Mononuclear cell (primary cell): ENCODE results near the gene HIC2. TPM values are rescaled to one million over a fixed set of nuclear protein-coding genes. Genes with fewer than 3 reads are reported as not detected.

ENCODE experiments used
- H3K27me3 ChIP-seq: 2 replicates; pipeline ENCODE4 v1.6.0; 2011; ENCODE audit warnings: low read length, control low read depth; ENCODE audit not compliant: insufficient read depth
- H3K4me1 ChIP-seq: 2 replicates; pipeline ENCODE4 v1.5.1; 2011; ENCODE audit warnings: mild to moderate bottlenecking, low read length, control low read depth; ENCODE audit not compliant: insufficient read depth
- H3K4me3 ChIP-seq: 2 replicates; pipeline ENCODE4 v1.5.1; 2011; ENCODE audit warnings: mild to moderate bottlenecking, low read length, moderate library complexity
- H3K9me3 ChIP-seq: 2 replicates; pipeline ENCODE4 v1.5.1; 2011; ENCODE audit warnings: low read depth, mild to moderate bottlenecking, control low read depth, low read length
- total RNA-seq: library from RNA; depleted of rRNA; stranded (reverse); fragments of >200 nt; gene quantifications from one replicate; pipeline ENCODE4 v1.2.3, GENCODE V29; 2012

HIC2 gene
- total RNA-seq, 1 donor = 8.5 TPM

DNA sequence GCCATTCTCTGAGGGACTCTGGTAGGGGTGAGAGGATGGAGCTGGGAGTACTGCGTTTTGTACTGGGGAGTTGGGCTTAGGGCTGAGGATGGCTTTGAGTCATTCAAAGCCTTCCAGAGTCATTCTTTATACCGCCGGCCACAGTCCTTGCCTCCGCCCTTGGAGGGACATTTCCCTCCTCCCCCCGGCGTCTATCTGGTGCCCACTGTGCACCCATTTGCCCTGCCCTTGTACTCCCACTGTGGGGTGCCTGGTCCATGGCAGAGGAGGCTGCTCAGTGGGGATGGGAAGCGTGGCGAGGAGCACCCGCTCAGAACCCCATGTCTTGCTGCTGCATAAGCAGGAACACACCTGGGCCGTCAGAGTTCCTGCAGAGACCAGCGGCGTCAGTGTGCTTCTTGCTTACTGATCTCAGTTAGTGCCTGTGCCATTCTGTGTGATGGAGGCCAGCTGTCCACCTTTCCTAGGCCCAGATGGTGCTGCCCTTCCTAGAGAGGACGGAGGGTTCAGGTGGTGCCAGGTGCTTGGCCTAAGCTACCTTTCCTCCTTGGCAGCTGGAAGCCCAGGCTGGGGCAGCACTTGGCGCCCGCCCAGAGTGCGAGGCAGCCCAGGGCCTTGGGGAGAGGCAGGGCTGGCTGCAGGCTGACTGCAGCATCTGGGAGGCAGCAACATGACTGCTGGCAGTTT, 26.7 kb downstream of the HIC2 start:
- Histone ChIP-seq H3K4me1 (no peaks in the 10 kb centered on the region), H3K4me3 (no peak overlapping the region), H3K27me3 (no peaks in the 10 kb centered on the region), H3K9me3 (no peaks in the 10 kb centered on the region)

DNA sequence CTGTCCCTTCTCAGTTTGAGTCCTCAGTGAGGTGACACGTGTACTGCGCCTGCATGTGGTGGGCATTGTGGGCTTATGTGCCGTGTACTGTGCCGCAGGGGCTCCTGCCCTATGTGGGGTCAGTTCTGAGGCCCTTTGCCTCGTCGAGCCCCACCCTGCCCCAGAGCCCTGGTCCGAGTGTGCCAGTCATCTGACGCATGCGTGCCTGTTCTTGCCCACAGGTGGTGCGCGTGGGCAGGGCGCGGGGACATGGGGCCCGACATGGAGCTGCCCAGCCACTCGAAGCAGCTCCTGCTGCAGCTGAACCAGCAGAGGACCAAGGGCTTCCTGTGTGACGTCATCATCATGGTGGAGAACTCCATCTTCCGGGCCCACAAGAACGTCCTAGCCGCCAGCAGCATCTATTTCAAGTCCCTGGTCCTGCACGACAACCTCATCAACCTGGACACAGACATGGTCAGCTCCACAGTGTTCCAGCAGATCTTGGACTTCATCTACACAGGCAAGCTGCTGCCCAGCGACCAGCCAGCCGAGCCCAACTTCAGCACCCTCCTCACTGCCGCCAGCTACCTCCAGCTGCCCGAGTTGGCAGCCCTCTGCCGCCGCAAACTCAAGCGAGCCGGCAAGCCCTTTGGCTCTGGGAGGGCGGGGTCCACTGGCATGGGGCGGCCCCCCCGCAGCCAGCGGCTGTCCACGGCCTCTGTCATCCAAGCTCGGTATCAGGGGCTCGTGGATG, 27.7 kb downstream of the HIC2 start:
- H3K9me3 ChIP-seq = no peaks in the 10 kb centered on the region
- no peaks in the 10 kb centered on the region for H3K4me1 ChIP-seq
- H3K4me3 ChIP-seq = no peak overlapping the region
- H3K27me3 ChIP-seq = no peaks in the 10 kb centered on the region

DNA sequence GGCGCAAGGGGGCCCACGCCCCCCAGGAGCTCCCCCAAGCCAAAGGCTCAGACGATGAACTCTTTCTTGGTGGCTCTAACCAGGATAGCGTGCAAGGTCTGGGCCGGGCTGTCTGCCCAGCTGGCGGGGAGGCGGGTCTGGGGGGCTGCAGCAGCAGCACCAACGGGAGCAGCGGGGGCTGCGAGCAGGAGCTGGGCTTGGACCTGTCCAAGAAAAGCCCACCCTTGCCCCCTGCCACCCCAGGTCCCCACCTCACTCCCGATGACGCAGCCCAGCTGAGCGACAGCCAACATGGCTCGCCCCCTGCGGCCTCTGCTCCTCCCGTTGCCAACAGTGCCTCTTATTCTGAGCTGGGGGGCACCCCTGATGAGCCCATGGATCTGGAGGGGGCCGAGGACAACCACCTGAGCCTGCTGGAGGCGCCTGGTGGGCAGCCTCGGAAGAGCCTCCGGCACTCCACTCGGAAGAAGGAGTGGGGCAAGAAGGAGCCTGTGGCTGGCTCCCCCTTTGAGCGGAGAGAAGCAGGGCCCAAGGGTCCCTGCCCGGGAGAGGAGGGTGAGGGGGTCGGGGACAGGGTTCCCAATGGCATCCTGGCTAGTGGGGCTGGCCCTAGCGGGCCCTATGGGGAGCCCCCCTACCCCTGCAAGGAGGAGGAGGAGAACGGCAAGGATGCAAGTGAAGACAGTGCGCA, 28.4 kb downstream of the HIC2 start:
- H3K4me3 ChIP-seq = no peak overlapping the region

DNA sequence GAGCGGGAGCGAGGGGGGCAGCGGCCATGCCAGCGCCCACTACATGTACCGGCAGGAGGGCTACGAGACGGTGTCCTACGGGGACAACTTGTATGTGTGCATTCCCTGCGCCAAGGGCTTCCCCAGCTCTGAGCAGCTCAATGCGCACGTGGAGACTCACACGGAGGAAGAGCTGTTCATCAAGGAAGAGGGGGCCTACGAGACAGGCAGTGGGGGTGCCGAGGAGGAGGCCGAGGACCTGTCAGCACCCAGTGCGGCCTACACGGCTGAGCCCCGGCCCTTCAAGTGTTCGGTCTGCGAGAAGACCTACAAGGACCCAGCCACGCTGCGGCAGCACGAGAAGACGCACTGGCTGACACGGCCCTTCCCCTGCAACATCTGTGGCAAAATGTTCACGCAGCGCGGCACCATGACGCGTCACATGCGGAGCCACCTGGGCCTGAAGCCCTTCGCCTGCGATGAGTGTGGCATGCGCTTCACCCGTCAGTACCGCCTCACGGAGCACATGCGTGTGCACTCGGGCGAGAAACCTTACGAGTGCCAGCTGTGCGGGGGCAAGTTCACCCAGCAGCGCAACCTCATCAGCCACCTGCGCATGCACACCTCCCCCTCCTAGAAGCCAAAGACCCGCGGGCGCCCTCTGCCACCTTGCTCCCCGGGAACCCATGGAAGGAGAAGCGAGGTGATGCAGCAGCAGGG, 29.1 kb downstream of the HIC2 start:
- H3K4me3 ChIP-seq = no peak overlapping the region

More for the DNA sequence above, 28.4 kb downstream of the HIC2 start:
- Histone ChIP-seq H3K4me1 (no peaks in the 10 kb centered on the region), H3K9me3 (no peaks in the 10 kb centered on the region), H3K27me3 (no peaks in the 10 kb centered on the region)

DNA sequence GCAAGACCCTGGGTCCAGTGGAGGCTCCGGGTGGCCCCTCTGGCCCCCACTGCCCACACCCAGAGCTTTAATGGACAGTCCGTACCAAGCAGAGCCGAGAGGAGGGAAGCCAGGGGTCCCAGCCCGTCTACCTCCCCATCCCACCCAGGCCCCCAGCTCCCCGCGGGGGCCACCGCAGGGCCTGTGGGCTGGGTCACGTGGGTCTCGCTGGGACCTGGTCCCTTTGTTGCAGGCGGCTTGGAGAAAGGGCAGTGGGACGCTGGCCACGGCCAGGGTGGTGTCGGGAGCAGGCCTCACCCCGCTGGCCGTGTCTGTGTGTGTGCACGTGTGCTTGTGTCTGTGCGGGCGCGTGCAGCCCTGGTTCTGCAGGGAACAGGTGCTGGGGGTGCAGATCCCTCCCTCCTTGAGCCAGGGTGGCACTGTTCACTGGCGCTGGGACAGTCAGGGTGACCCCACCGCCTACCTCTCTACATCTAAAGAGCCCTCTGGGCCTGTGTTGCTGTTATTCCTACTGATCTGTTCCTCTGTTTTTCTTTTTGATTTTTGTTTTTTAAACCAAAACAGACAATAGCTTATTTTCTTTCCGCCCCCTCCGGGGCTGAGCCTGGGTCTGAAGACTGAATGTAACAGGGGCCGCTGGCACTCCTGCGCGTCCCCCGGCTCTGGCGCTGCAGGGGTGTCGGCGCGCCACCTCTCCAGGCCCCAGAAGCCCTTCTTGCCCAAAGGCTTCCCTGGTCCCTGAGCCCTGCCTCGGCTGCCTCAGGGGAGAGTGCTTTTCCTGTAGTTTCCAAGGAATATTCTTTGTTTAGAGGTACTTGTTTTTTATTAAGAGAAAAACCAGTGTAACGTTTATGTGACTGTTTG, 29.9 kb downstream of the HIC2 start:
- no peaks in the 10 kb centered on the region for H3K4me1 ChIP-seq
- no peaks in the 10 kb centered on the region for H3K9me3 ChIP-seq
- H3K27me3 ChIP-seq = no peaks in the 10 kb centered on the region
- no peak overlapping the region for H3K4me3 ChIP-seq

More for the DNA sequence above, 29.1 kb downstream of the HIC2 start:
- Histone ChIP-seq H3K9me3 (no peaks in the 10 kb centered on the region), H3K27me3 (no peaks in the 10 kb centered on the region), H3K4me1 (no peaks in the 10 kb centered on the region)

DNA sequence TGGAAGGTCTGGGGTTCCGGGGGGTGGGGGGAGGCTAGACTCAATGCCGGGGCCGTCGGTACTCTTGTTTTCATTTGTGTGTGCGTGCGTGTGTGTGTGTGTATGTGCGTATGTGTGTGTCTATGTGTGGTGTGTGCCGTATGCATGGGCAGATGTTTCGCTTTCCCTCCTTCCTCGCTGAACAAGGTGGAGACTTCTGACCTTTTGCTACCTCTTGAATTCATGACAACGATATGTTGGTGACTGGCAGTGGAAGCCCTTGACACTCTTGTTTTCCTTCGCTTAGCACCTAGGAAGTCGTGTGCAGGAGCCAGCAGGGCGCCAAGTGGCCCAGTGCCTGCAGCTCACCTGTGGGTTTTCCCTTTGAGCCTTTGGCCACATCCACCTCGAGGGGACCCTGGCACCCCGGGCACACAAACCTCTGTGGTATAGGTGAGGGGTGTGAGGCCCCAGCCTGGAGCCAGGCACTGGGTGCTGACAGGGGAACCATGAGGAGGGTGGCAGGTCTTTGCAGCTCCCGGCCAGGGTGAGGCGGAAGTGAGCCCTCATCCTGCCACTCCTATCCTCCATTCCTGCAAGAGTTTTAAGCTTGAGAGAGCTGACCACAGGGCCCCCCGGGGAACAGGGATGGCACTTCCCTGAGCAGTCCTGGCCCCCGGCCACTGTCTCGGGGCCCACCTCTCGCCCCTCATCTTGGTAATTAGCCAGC, 30.7 kb downstream of the HIC2 start:
- Histone ChIP-seq H3K27me3 (no peaks in the 10 kb centered on the region), H3K4me3 (no peak overlapping the region), H3K4me1 (no peaks in the 10 kb centered on the region), H3K9me3 (no peaks in the 10 kb centered on the region)

DNA sequence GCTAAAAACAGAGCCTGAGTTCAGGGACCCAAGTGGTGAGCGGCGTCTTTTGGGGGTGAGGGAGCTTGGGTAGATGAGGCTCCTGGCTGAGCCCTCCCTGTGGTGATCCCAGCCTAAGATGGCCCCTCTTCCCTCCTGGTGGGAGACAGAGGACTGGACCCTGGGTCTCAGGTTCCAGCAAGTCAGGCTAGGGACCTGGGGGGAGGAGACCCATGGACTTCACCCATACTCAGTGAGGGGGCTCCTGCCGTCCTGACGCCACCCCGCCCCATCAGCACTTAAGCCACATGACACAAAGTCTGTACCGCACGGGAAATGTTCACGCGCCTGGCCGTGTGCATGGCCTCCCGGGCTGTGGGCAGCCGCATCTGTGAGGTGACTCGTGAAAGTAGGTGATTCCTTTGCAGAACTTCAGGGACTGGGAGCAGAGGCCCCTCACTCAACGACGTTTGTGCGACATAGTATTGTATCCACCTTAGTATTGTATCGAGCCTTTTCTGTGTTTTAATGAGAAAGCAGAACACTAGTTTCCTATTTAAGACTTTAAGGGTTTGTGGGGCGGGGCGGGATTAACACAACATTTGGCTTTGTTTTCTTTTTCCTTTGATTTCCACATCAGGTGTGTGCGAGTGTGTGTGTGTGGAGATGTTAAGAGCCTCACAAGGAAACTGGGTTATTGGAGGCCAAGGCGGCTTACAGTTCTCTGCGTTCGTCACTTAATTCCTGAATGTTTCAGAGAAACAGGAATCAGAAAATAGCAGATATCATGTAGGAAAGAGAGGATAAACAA, 31.7 kb downstream of the HIC2 start:
- Histone ChIP-seq H3K9me3 (no peaks in the 10 kb centered on the region), H3K27me3 (no peaks in the 10 kb centered on the region), H3K4me1 (no peaks in the 10 kb centered on the region), H3K4me3 (no peak overlapping the region)

DNA sequence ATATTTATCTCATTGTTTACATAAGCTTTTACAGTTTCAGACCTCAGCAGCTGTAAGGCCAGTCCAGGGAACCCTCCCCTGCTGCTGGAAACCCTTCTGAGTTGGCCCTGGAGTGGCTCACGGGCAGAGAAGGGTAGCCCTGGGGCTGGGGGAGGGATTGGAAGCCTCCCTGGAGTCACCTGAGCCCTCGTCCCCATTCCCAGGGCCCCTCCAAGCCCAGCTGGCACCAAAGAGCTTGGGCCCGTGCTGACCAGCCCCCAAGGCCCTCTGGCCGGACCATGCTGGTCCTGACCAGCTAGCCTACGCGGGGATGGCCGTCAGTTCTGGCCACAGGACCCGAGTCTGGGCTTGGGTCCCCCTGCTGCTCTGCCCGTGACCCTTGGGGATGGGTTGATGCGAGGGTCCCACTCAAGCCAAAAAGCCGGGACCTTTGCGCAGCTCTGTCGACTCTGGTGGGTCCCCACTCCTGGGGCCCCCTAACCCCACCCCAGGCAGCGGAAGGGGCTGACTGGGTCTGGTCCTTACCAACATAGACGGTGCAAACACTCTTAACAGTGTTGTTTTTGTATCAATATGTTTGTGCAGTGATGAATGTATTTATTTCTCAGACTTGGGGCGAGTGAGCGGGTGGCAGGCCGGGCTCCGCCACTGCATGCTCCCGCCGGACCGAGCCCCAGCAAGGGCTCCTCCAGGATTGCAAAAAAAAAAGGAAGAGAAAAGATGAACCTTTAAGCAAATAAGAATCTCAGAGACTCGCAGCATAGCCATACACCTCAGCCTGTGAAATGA, 32.6 kb downstream of the HIC2 start:
- Histone ChIP-seq H3K27me3 (no peaks in the 10 kb centered on the region), H3K9me3 (no peaks in the 10 kb centered on the region), H3K4me3 (no peak overlapping the region), H3K4me1 (no peaks in the 10 kb centered on the region)

DNA sequence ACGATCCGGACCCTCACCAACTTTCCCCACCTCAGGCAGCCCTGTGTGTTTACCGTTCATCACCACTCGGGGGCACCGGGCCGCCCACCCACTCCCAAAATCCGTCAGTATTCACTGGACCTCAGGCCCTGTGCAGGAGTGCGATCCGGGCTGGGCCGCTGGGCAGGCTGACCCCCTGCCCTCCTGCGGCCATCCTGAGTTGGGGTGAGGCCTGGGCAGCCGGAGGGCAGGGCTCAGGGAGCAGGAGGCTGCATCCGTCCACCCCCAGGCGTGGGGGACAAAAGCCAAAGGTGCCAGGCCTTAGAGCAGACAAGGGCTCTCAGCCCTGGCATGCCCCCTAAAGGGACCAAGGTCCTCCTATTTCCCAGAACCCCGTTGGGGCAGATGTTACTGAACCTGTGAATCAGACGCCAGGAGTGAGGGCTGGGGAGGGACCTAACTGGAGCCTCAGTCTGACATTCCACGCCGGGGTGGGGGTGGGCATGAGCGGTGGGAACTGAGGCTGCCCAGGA, 33.2 kb downstream of the HIC2 start:
- H3K4me3 ChIP-seq = no peak overlapping the region
- no peaks in the 10 kb centered on the region for H3K4me1 ChIP-seq
- no peaks in the 10 kb centered on the region for H3K9me3 ChIP-seq
- no peaks in the 10 kb centered on the region for H3K27me3 ChIP-seq

DNA sequence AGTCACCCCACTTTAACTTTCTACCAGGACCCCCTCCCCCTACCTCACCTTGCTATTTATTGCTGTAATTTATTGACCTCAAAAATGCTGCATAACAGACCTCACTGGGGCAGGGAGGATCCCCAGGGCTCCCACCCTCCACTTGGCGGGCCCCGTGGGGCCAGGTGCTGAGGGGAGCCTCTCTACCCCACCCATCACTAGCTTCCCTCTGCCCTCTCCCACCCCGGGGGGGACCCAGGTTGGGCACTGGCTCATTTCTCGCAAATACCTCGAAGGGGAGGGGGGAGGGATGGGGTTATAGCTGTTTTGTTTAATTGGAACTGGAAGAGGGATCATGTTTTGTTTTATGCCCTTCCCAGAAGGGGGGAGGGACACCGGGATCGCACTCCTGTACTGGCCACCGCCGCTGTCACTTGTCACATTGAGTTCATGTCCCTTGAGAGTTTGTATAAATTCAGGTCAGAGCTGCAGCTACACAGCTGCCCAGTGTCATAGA, 33.7 kb downstream of the HIC2 start:
- Histone ChIP-seq H3K4me3 (no peak overlapping the region), H3K4me1 (no peaks in the 10 kb centered on the region), H3K27me3 (no peaks in the 10 kb centered on the region), H3K9me3 (no peaks in the 10 kb centered on the region)

DNA sequence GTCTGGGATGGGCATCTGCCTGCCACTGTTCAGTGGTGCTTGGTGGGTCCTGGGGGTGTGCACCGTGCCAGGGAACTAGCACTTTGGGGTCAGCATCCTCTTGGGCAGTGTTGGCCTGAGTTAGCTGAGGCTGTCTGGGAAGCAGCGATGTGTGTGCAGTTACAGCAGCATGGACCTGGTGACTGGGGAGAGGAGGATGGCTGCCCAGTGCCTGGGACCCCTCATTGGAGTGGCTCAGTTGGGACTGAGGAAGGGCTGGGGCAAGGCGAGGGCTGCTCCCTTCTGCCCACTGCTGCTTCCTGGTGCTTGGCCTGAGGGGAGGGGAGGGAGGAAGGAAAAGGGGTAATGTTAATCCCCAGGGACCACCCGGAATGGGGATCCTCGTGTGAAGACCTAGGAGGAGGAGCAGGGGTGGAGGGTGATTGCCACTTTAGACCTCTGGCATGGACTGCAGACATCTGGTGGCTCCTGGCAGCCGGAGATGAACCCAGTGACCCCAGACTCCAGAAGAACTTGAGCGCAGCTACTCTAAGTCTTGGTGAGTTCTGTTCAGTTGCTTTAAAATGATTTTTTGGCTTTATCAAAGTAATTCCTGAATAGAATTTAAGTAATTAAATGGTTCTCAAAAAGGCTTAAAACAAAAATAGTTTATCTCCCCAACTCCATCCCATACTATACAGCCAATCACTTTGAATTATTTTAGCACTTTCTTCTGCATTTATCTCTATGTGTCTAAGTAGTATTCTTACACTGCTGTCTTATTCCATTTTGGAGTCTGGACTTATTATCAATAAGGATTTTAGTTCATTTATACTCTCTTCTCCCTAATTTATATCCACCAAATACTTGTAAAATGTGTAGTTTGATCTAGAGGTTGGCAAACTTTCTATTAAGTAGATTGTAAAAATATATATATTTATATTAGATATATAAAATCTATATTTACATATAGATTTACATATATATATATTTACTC, 34.7 kb downstream of the HIC2 start:
- Histone ChIP-seq H3K4me1 (no peaks in the 10 kb centered on the region), H3K27me3 (no peaks in the 10 kb centered on the region), H3K4me3 (no peak overlapping the region), H3K9me3 (no peaks in the 10 kb centered on the region)
